ENCODE data around the gene SDC3.
A peak's percentile ranks its signal among the peaks of the same experiment; 100 is the strongest.

Gene SDC3

DNA sequence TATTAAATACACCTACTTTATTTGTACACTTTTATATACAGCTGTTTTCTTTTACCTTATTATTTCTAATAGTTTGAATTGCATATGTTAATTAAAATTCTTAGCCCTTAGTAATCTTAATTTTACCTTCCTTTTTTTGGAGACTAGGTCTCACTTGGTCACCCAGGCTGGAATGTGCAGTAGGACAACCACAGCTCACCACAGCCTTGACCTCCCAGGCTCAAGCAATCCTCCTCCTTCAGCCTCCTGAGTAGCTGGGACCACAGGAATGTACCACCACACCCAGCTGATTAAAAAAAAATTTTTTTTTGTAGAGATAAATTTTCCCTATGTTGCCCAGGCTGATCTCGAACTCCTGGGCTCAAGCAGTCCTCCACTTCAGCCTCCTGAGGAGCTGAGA lies 15.0 kb upstream of the SDC3 start:
- Histone ChIP-seq H3K27ac (no peak overlapping the region), H3K36me3 (replicated peaks) (no peaks in the 10 kb centered on the region), H3K4me3 (ENCODE audit: low read depth, low read length) (no peak overlapping the region), H3K27me3 (replicated peaks) (no peaks in the 10 kb centered on the region)
- in situ Hi-C loops (cut with HindIII; ENCODE audit: low pct_ligation_motif_present, low sequenced_read_pairs) = no loop called here
- peak; percentile 63 for DNase-seq
- TF ChIP-seq, protein P1, sequence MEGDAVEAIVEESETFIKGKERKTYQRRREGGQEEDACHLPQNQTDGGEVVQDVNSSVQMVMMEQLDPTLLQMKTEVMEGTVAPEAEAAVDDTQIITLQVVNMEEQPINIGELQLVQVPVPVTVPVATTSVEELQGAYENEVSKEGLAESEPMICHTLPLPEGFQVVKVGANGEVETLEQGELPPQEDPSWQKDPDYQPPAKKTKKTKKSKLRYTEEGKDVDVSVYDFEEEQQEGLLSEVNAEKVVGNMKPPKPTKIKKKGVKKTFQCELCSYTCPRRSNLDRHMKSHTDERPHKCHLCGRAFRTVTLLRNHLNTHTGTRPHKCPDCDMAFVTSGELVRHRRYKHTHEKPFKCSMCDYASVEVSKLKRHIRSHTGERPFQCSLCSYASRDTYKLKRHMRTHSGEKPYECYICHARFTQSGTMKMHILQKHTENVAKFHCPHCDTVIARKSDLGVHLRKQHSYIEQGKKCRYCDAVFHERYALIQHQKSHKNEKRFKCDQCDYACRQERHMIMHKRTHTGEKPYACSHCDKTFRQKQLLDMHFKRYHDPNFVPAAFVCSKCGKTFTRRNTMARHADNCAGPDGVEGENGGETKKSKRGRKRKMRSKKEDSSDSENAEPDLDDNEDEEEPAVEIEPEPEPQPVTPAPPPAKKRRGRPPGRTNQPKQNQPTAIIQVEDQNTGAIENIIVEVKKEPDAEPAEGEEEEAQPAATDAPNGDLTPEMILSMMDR (IDR thresholded peaks at IDR 0.05; ENCODE audit: low read depth, low read length, missing control alignments) = no peak

- Histone ChIP-seq H3K4me3 (ENCODE audit: low read depth, low read length) (no peak overlapping the region), H3K27ac (no peak overlapping the region), H3K27me3 (replicated peaks) (no peaks in the 10 kb centered on the region), H3K36me3 (replicated peaks) (no peaks in the 10 kb centered on the region)
- in situ Hi-C loops (cut with HindIII; ENCODE audit: low pct_ligation_motif_present, low sequenced_read_pairs) = no loop called here
- peak; percentile 53 for DNase-seq
- TF ChIP-seq, protein P1 (IDR thresholded peaks at IDR 0.05; ENCODE audit: low read depth, low read length, missing control alignments) = no peak
Observed at GRCh38 chr1:30920827-30921226, 12.3 kb upstream of the SDC3 start.

GRCh38 chr1:30919025-30919881 lies 10.7 kb upstream of the SDC3 start:
- H3K27ac ChIP-seq = no peak overlapping the region
- DNase-seq = peak; percentile 36
- H3K27me3 ChIP-seq (replicated peaks) = no peaks in the 10 kb centered on the region
- no peak overlapping the region for H3K4me3 ChIP-seq (ENCODE audit: low read depth, low read length)
- TF ChIP-seq, protein P1 (IDR thresholded peaks at IDR 0.05; ENCODE audit: low read depth, low read length, missing control alignments) = peak; percentile 27
- H3K36me3 ChIP-seq (replicated peaks) = no peaks in the 10 kb centered on the region
- in situ Hi-C loops (cut with HindIII; ENCODE audit: low pct_ligation_motif_present, low sequenced_read_pairs) = no loop called here

DNA sequence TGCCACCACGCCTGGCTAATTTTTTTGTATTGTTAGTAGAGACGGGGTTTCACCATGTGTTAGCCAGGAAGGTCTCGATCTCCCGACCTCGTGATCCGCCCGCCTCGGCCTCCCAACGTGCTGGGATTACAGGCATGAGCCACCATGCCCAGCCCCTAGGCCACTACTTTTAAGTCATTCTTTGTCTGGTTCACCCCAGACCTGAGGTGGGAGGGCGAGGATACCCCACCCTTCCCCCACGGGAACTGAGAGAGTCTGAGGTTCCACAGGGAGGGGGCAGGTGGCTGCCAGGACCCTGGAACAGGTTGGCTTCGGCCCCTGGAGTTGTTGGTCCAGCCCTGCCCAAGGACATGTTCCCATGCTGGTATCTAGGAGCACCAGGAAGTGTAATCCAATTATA lies 7.7 kb upstream of the SDC3 start:
- TF ChIP-seq, protein P1 (IDR thresholded peaks at IDR 0.05; ENCODE audit: low read depth, low read length, missing control alignments) = no peak
- no peak for DNase-seq
- in situ Hi-C loops (cut with HindIII; ENCODE audit: low pct_ligation_motif_present, low sequenced_read_pairs) = no loop called here
- Histone ChIP-seq H3K36me3 (replicated peaks) (no peaks in the 10 kb centered on the region), H3K27ac (no peak overlapping the region), H3K4me3 (ENCODE audit: low read depth, low read length) (no peak overlapping the region), H3K27me3 (replicated peaks) (no peaks in the 10 kb centered on the region)

DNA sequence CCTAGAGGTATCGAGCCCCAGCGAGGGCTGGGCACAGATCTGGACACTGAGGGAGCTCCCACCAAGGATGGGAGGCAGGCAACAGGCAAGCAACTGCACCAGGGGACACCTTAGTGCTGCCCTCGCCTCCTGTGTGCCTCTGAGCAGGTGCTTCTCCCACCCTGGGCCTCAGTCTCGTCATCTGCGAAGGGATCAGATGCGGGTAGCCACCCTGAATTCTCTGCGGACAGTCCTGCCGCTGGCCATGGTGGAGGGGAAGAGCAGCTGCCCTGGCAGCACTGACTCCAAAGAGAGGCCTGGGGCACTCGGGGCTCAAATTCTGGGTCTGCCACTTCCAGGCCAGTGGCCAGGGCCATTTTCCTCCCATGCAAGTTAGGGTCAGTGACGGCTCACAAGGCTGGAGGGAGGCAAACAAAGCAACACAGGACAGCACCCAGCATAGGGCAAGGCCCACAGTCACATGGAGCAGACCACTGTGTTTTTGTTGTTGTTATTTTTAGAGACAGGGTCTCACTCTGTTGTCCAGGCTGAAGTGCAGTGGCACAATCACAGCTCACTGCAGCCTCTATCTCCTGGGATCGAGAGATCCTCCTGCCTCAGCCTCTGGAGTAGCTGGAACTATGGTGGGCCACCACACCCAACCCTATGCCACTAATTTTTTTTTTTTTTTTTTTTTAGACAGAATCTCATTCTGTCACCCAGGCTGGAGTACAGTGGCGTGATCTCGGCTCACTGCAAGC lies 7.1 kb upstream of the SDC3 start:
- no peak overlapping the region for H3K4me3 ChIP-seq (ENCODE audit: low read depth, low read length)
- no peak overlapping the region for H3K27ac ChIP-seq
- no peaks in the 10 kb centered on the region for H3K27me3 ChIP-seq (replicated peaks)
- H3K36me3 ChIP-seq (replicated peaks) = no peaks in the 10 kb centered on the region
- in situ Hi-C loops (cut with HindIII; ENCODE audit: low pct_ligation_motif_present, low sequenced_read_pairs) = no loop called here
- TF ChIP-seq, protein P1 (IDR thresholded peaks at IDR 0.05; ENCODE audit: low read depth, low read length, missing control alignments) = no peak
- DNase-seq = no peak

All from brain microvascular endothelial cell (primary cell).